NOMO-1 (cell line): ENCODE results near the gene PGLYRP2.
A peak's percentile ranks its signal among the peaks of the same experiment; 100 is the strongest.
"Not testable (repeated sequence)": the region's sequence is repeated elsewhere in the genome, so short reads cannot be mapped to it uniquely, and the experiment has no call there.

Experiments used
- DNase-seq, 2 experiments: peaks; one replicate each; lab custom pipeline; 2025; ENCODE audit not compliant: unreplicated experiment in 2 of 2; lab: John Stamatoyannopoulos, UW

The PGLYRP2 gene

DNA sequence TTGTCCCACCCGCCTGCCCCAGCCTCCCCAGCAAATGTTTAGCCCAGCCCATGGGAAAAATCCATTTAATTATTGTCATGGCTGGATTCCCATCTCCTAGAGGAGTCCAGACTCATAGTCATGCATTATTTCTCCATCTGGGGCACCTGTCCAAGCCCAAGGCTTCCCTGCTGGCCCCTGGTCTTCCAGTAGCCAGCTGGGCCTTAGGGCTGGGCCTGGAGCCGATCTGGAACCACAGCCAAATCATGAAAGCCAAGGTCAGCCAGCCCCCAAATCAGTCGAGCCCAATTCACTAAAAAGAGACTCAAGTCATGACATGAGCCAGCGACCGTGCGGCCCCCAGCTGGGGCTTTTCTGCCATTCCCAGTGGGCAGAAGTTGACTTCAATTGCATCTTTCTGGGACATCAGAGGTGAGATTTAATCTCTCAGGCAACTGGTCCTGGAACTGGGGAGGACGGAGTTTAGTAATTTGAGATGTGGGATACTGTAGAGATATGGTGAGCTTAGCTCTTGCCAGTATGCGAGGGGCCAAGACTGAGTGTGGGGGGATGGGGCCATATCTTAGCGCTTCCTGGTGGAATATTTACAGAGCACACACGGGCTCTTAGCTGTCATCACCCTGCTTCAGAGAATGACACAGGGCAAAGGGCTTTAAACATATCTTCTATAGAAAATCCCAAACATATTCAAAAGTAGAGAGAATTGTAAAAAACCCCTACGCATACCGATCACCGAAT lies 9.4 kb upstream of the PGLYRP2 start:
- no peak for DNase-seq

DNA sequence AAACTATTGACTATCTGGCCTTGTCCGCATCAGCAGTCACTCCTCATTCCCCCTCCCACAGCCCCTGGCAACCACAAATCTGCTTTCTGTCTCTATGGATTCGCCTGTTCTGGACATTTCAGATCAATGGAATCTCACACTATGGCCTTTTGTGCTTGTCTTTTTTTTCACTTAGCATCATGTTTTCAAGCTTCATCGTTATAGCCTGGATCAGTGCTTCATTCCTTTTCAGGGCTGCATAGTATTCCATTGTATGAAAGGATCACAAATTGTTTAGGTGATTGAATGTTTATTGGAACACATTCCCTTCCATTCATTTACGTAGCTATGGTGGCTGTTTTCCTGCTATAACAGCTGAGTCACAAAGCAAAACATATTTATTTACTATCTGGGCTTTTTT lies 7.7 kb upstream of the PGLYRP2 start:
- DNase-seq, result no peak

DNA sequence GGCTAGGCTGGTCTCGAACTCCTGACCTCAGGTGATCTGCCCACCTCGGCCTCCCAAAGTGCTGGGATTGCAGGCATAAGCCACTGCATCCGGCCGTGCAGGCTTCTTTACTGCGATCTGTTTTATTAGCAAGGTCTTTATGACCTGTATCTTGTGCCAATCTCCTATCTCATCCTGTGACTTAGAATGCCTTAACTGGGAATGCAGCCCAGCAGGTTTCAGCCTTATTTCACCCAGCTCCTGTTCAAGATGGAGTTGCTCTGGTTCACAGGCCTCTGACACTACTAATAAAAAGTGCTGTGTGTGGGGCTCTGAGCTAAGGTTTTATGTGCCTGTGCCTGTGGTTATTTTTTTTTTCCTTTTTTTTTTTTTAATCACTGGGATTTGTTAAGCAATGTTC lies 6.5 kb upstream of the PGLYRP2 start:
- not testable (repeated sequence) for DNase-seq

- not testable (repeated sequence) for DNase-seq
Measured at GRCh38 chr19:15480996-15481395, 1.7 kb upstream of the PGLYRP2 start.

GRCh38 chr19:15476325-15476724 lies 3.0 kb downstream of the PGLYRP2 start:
- DNase-seq, result no peak

DNA sequence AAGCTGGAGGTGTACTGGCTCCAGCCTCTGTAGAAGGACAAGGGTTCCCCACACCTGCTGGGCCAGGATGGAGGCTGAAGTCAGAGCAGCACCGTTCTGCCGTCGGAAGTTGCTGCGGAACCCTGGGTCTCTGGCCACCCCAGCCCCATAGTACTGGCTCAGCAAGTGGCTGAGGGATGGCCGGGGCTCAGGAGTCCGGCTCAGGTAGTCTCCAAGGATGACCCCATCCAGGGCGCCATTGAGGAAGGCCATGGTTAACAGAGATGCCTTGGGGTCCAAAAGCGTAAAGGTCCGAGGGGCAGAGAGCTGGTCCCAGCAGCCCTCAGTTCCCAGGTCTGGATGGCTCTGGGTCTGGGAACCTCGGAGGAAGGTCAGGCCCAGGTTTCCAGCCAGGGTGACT lies 3.7 kb downstream of the PGLYRP2 start:
- no peak for DNase-seq

DNA sequence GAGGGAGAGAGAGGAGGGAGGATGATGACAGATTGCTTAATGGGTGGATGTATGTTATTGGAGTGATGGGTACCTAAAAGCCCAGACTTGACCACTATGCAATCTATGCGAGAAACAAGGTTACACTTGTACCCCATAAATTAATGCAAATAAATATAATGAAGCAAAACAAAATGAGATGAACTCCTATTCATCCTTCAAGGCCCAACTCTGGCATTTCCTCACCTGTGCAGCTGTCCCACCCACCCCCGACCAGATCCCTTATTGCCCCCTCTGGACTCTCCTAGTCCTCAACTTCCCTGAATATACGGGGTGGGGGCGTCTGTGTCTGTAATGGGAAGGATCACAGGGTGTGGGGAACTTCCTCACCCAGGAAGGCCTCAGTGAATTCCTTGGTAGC lies 4.1 kb downstream of the PGLYRP2 start:
- no peak for DNase-seq

GRCh38 chr19:15473821-15474220 lies 5.5 kb downstream of the PGLYRP2 start:
- DNase-seq, result not testable (repeated sequence)

DNA sequence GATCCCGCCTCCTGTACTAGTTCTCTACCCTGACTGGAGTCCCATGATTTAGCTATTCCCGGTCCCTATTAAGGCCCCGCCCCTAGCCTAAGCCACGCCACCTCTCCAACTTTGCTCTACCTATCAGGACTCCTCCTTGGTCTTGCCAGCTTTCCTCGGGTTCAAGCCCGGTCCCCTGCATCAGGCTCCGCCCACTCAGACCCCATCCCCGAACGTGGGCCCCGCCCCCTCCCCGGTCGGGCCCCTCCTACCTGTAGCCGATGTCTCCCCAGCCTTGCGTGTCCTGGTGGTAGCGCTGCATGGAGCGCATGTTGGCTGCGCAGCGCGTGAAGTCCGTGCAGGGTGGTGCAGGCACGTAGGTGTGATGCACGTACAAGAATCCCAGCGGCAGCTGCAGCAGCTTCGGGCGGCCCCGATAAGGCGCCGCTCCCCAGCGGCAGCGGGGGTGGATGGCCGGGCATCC lies 7.6 kb downstream of the PGLYRP2 start:
- no peak for DNase-seq

- peak; percentile 19 to 30 for DNase-seq
Measured at GRCh38 chr19:15469513-15470297, 9.6 kb downstream of the PGLYRP2 start.

- no peak for DNase-seq
Measured at GRCh38 chr19:15468675-15469512, 10.4 kb downstream of the PGLYRP2 start.

- DNase-seq, result no peak
Measured at GRCh38 chr19:15467734-15468214, 11.5 kb downstream of the PGLYRP2 start.

- DNase-seq, result peak in 1 of 2 experiments; percentile 11
Measured at GRCh38 chr19:15466851-15467733, 12.2 kb downstream of the PGLYRP2 start.

GRCh38 chr19:15464394-15465385 lies 14.6 kb downstream of the PGLYRP2 start, which contains the start of gene RASAL3:
TSS of gene RASAL3 (minus strand) at chr19:15464544. CDS start at chr19:15464358, 186 bp downstream.
- peak; percentile 39 to 44 for DNase-seq

DNA sequence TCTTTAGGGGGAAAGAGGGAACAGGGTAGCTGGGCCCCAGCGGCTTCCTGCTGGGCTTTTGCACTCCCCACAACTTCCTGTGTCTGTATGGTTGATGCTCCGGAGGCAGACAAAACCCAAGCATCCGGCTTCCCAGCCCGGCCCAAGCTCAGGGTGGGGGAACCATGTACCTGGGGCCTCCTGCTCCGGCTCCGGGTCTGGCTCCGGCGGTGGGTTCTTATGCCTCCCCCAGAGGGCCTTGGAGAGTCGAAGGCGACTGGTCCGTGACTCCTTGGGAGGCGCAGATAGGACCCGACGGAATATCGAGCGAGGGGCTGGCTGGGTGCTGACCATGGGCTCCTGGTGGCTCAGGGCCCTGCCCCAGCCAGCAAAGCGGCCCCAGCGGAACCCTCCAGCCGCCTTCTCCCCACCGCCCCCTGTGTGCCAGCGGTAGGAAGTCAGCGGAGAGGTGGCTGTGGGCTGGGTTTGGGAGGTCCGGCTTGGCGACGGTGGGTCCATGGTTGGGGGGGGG lies 15.4 kb downstream of the PGLYRP2 start:
- peak; percentile 65 to 85 for DNase-seq

DNA sequence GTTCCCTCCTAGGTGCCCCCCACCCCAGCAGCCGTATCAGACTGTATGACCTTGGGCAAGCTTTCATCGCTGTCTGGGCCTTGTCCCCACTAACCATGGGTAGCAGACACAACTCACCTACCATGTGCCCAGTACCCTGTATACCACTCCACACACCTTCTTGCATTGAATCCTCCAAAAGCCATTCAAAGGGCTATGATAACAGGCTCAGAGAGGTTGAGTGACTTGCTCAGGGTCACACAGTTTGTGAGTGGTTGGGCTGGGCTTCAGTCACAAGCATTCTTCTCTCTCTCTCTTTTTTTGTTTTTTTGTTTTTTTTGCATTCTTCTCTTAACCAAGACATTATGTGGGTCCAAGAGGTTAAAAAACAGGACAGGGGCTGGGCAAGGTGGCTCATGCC lies 17.6 kb downstream of the PGLYRP2 start:
- no peak for DNase-seq

DNA sequence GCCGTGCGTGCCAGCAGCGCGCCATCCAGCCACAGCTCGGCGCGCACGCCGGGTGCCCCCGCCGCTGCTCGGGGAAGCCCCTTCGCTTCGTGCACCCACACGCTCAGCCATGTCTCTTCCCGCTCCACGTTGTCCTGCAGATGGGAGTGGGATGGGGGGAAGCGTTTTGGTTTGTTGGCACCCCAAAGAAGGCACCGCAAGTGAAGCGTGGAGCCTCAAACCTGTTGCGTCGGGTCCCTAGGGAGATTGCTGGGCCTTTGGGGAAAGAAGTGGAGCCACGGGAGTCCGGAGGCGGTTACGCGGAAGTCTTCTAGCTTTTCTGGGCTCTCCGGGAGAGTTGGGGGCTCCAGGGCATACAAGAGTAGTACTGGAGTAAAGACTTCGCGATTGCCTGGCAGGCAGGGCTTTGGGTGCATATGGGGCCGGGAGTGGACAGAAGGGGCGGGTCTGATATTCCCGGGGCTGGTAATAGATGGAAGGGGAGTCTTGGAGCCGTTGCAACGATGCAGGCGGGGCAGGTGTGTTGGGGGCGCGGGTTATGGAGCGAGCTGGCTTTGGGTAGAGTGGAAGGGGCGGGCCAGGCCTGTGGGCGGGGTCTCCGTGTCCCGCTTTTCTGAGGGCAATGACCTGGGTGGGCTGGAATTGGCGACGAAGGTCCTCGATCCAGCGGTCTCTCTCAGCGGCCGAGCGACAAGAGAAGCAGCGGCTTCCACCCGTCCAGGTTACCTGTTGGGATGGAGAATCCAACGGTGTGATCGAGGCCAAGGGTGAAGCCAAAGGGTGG lies 21.4 kb downstream of the PGLYRP2 start:
- DNase-seq, result no peak
